ENCODE measurements around the gene CDKAL1. TPM values are rescaled to one million over a fixed set of nuclear protein-coding genes. Genes with fewer than 3 reads are reported as not detected.
"Not testable (repeated sequence)": the region's sequence is repeated elsewhere in the genome, so short reads cannot be mapped to it uniquely, and the experiment has no call there.

The CDKAL1 gene
- polyA plus RNA-seq, 2 of the 4 experiments (the other 2 are of a cell fraction), result 4.7 to 8.3 TPM

DNA sequence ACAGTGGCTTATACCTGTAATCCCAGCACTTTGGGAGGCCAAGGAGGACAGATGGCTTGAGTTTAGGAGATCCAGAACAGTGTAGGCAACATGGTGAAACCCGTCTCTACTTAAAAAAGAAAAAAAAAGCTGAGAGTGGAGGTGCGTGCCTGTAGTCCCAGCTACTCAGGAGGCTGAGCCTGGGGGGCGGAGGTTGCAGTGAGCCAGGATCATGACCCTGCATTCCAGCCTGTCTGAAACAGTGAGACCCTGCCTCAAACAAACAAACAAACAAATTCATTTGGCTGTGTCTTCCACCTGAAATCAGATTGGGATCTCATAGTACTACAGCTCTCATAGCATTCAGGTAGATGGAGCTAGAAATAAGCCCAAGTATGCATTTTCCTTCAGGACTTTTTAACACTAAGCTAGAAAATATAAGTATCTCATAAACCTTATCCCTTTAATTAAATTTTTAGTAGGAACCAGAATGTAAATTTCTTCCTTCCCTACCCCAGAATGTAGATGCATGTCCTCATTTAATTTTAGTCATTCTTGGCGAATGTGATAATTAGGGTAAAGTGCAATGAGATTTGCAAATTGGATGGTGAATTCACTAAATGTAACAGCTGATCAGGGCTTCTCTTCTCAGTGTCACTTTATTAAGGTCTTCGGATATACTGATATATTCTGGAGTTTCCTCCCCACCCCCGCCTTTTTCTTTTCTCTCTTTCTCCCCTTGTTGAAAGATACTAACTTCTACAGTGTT, 190.4 kb downstream of the CDKAL1 start:
- H3K9me3 ChIP-seq, result no peaks in the 10 kb centered on the region
- DNase-seq (ENCODE audit: low read depth in 1 of 2, low spot score in 1 of 2) (no peak), FAIRE-seq (no peak), ATAC-seq (no peak)
- H3K4me3 ChIP-seq, result no peak overlapping the region
- no peak for TF ChIP-seq TP53 (CRISPR knock-in tag; IDR thresholded peaks at IDR 0.05)
- no peaks in the 10 kb centered on the region for H3K4me1 ChIP-seq
- CTCF ChIA-PET, result no interaction called here
- POLR2A ChIA-PET, result no interaction called here
- no peak overlapping the region for H3K27ac ChIP-seq
- no peak overlapping the region for H3K4me2 ChIP-seq
- 85% methylated on average over 5 of the region's 6 CpGs for WGBS (ENCODE audit: missing lambda C conversion rate)

DNA sequence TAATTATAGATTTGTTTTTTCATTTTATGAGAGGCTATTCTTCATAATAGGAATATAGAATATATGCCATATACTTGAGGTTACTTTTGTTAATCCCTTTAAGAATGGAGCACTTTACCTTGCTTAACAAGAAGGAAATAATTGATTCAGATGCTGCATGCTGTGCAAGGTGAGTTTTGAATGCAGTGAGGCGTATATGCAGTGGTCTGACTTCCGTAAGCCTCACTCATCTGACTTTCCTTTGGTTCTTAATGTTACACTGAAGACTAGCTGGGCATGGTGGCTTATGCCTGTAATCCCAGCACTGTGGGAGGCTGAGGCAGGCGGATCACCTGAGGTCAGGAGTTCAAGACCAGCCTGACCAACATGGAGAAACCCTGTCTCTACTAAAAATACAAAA, 191.0 kb downstream of the CDKAL1 start:
- POLR2A ChIA-PET; CTCF ChIA-PET; H3K4me2 ChIP-seq; H3K9me3 ChIP-seq; ATAC-seq; FAIRE-seq; H3K4me3 ChIP-seq; H3K27ac ChIP-seq; H3K4me1 ChIP-seq; DNase-seq (ENCODE audit: low read depth in 1 of 2, low spot score in 1 of 2): not testable (repeated sequence)
- 84% methylated on average over 3 of the region's 3 CpGs for WGBS (ENCODE audit: missing lambda C conversion rate)

DNA sequence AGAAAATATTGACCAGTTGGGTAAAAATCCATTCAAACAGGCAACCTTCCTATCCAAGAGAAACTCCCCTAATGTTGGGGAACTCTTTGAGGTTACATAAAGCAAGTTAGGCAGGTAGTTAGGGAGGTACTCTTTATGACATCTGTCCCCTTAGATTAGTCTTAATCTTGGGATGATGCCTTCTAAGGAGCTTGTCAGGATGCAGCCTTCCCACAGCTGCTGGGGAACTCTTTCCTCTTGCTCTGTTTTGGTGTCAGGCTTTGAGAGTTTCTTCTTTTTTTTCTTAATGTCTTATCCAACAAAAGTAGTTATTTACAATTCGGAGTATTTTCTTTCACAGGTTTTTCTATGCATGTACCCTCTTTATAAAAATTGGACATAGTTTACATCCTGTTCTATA, 194.8 kb downstream of the CDKAL1 start:
- Histone ChIP-seq H3K27ac (no peak overlapping the region), H3K4me2 (no peak overlapping the region), H3K4me1 (no peaks in the 10 kb centered on the region), H3K4me3 (no peak overlapping the region), H3K9me3 (no peaks in the 10 kb centered on the region)
- CTCF ChIA-PET, result interaction anchor here (1.3 kb wide), 1 partner anchor 16 kb away, joined by 4 read pairs; no protein-coding TSS in a partner anchor
- DNase-seq (ENCODE audit: low read depth in 1 of 2, low spot score in 1 of 2) (no peak), FAIRE-seq (no peak), ATAC-seq (no peak)
- POLR2A ChIA-PET, result no interaction called here
- WGBS (ENCODE audit: missing lambda C conversion rate), result 95% methylated on average over 1 of the region's 1 CpG
- TF ChIP-seq PHF8 (IDR thresholded peaks at IDR 0.05; ENCODE audit: borderline replicate concordance, low read depth), result no peak
- TF ChIP-seq ZNF302 (CRISPR knock-in tag; IDR thresholded peaks at IDR 0.05), result no peak

DNA sequence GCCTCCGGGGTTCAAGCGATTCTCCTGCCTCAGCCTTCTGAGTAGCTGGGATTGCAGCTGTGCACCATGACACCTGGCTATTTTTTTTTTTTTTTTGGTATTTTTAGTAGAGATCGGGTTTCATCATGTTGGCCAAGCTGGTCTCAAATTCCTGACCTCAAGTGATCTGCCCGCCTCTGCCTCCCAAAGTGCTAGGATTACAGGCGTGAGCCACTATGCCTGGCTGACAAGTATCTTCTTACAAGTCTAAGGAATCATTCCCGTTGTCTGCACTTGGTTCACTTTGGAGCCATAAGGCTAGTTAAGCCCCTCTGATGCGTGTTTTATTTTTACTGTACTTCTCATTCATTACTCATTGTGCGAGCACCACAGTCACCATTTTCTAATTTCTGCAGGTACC, 198.1 kb downstream of the CDKAL1 start:
- FAIRE-seq; DNase-seq (ENCODE audit: low read depth in 1 of 2, low spot score in 1 of 2); CTCF ChIA-PET; H3K27ac ChIP-seq; ATAC-seq; H3K9me3 ChIP-seq; H3K4me2 ChIP-seq; H3K4me3 ChIP-seq; H3K4me1 ChIP-seq: not testable (repeated sequence)
- 89% methylated on average over 8 of the region's 8 CpGs for WGBS (ENCODE audit: missing lambda C conversion rate)
- POLR2A ChIA-PET, result interaction anchor here (0.6 kb wide), 1 partner anchor 16 kb away, joined by 7 read pairs; no protein-coding TSS in a partner anchor

DNA sequence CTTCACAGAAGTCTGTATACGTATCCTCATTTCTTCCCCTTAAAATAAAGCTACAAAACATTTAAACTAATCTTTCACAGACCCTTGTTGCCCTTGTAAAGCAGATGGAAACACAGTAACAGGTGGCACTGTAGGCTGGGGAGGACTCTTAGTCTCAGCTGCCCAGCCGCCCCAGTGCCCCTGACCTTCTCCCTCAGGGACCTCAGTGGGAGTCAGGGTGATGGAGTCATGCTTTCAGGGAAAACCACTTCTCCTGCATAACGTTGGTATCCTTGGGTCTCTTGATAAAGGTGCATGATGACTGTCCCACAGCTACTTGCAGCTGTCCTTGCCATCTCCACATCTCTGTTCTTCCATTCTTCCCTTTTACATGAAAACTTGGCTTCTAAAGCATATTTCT, 198.6 kb downstream of the CDKAL1 start:
- no peak for DNase-seq (ENCODE audit: low read depth in 1 of 2, low spot score in 1 of 2)
- Histone ChIP-seq H3K4me2 (no peak overlapping the region), H3K27ac (no peak overlapping the region), H3K4me1 (no peaks in the 10 kb centered on the region), H3K4me3 (no peak overlapping the region), H3K9me3 (no peaks in the 10 kb centered on the region)
- WGBS (ENCODE audit: missing lambda C conversion rate), result 66% methylated on average over 3 of the region's 3 CpGs
- no peak for TF ChIP-seq CHD4 (IDR thresholded peaks at IDR 0.05; ENCODE audit: borderline replicate concordance)
- no peak for TF ChIP-seq CBX8 (IDR thresholded peaks at IDR 0.05)
- no peak for TF ChIP-seq TFCP2L1 (CRISPR knock-in tag; IDR thresholded peaks at IDR 0.05)
- no peak for TF ChIP-seq HOXB13 (CRISPR knock-in tag; IDR thresholded peaks at IDR 0.05; ENCODE audit: low read depth)
- no peak for TF ChIP-seq NR3C1 (IDR thresholded peaks at IDR 0.05)
- TF ChIP-seq HDAC2 (IDR thresholded peaks at IDR 0.05), result no peak
- TF ChIP-seq BHLHE40 (IDR thresholded peaks at IDR 0.05; ENCODE audit: low read depth, low read length), result no peak
- TF ChIP-seq, protein P1, sequence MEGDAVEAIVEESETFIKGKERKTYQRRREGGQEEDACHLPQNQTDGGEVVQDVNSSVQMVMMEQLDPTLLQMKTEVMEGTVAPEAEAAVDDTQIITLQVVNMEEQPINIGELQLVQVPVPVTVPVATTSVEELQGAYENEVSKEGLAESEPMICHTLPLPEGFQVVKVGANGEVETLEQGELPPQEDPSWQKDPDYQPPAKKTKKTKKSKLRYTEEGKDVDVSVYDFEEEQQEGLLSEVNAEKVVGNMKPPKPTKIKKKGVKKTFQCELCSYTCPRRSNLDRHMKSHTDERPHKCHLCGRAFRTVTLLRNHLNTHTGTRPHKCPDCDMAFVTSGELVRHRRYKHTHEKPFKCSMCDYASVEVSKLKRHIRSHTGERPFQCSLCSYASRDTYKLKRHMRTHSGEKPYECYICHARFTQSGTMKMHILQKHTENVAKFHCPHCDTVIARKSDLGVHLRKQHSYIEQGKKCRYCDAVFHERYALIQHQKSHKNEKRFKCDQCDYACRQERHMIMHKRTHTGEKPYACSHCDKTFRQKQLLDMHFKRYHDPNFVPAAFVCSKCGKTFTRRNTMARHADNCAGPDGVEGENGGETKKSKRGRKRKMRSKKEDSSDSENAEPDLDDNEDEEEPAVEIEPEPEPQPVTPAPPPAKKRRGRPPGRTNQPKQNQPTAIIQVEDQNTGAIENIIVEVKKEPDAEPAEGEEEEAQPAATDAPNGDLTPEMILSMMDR (IDR thresholded peaks at IDR 0.05), result no peak
- TF ChIP-seq FOSB (CRISPR knock-in tag; IDR thresholded peaks at IDR 0.05), result no peak
- TF ChIP-seq ZFP36 (IDR thresholded peaks at IDR 0.05; ENCODE audit: borderline replicate concordance, partially characterized antibody), result no peak
- no peak for TF ChIP-seq RCOR1 (IDR thresholded peaks at IDR 0.05; ENCODE audit: low read depth, low read length)
- TF ChIP-seq PHF8 (IDR thresholded peaks at IDR 0.05; ENCODE audit: borderline replicate concordance, low read depth), result no peak
- no peak for TF ChIP-seq KDM1A (IDR thresholded peaks at IDR 0.05; ENCODE audit: low read depth)
- TF ChIP-seq, protein P2, sequence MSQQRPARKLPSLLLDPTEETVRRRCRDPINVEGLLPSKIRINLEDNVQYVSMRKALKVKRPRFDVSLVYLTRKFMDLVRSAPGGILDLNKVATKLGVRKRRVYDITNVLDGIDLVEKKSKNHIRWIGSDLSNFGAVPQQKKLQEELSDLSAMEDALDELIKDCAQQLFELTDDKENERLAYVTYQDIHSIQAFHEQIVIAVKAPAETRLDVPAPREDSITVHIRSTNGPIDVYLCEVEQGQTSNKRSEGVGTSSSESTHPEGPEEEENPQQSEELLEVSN (IDR thresholded peaks at IDR 0.05; ENCODE audit: borderline replicate concordance, low read depth), result no peak
- no peak for FAIRE-seq
- POLR2A ChIA-PET, result no interaction called here
- CTCF ChIA-PET, result interaction anchor here (0.6 kb wide), 1 partner anchor 693 kb away, joined by 6 read pairs; no protein-coding TSS in a partner anchor
- no peak for ATAC-seq
